ENCODE results near the gene POLA2. TPM values are rescaled to one million over a fixed set of nuclear protein-coding genes. Genes with fewer than 3 reads are reported as not detected.

The POLA2 gene
- total RNA-seq, 1 experiment from 2014 or later, result 43.7 TPM

GRCh38 chr11:65334696-65335295 is 73.0 kb downstream of the POLA2 start:
- peak; percentile 18 for DNase-seq (ENCODE audit: low read depth)

DNA sequence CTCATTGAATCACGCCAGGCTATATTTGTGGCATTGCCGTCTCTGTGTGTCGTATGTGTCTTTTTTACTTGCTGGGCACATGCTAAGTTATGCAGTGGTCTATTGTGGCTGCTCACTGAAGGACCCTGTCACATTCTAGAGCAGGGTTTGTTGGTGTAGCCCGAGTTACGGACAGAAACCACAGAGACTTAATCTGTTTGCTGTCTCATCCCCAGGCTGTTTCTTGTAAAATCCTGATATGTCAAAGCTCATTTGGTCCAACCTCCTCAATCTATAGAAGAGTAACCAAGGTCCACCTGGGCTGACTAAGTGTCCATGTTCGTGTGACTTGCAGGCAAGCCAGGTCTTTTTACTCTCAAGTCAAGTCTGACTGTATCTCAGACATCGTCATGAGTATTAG is 76.9 kb downstream of the POLA2 start:
- no peak for DNase-seq (ENCODE audit: low read depth)

GRCh38 chr11:65340226-65340625 is 78.5 kb downstream of the POLA2 start:
- DNase-seq (ENCODE audit: low read depth), result no peak

DNA sequence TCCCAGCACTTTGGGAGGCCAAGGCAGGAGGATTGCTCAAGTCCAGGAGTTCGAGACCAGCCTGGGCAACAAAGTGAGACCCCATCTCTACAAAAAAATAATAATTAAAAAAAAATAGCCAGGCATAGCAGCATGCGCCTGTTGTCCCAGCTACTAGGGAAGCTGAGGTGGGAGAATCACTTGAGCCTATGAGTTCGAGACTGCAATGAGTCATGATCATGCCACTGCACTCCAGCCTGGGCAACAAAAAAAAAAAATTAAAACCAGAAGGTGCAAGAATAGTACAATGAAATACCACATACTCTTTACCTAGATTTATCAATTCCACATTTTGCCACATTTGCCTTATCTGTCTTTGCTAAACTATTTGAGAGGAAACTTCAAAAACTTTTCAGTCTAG is 80.1 kb downstream of the POLA2 start:
- no peak for DNase-seq (ENCODE audit: low read depth)

Other genes starting within 250 kb of the POLA2 start
- gene ARL2, start 247.8 kb upstream of the POLA2 start, total RNA-seq (2014; rRNA removed; shearing (Covaris generic)), result 166 and 176 TPM in 2 replicates
- gene SNX15, start 234.5 kb upstream of the POLA2 start, total RNA-seq (2014; rRNA removed; shearing (Covaris generic)), result 25.8 and 27.0 TPM in 2 replicates
- gene SAC3D1, start 220.8 kb upstream of the POLA2 start, total RNA-seq (2014; rRNA removed; shearing (Covaris generic)), result 18.9 and 21.0 TPM in 2 replicates
- gene NAALADL1, start 203.4 kb upstream of the POLA2 start, total RNA-seq (2014; rRNA removed; shearing (Covaris generic)), result not detected in 2 replicates
- 41.7 and 45.7 TPM in 2 replicates for gene CDCA5, start 177.9 kb upstream of the POLA2 start, total RNA-seq (2014; rRNA removed; shearing (Covaris generic))
- 58.3 and 65.6 TPM in 2 replicates for gene ZFPL1, start 177.7 kb upstream of the POLA2 start, total RNA-seq (2014; rRNA removed; shearing (Covaris generic))
- 48.7 and 108 TPM in 2 replicates for gene VPS51, start 165.7 kb upstream of the POLA2 start, total RNA-seq (2014; rRNA removed; shearing (Covaris generic))
- 5.0 and 6.0 TPM in 2 replicates for gene TM7SF2, start 150.1 kb upstream of the POLA2 start, total RNA-seq (2014; rRNA removed; shearing (Covaris generic))
- gene ZNHIT2, start 144.3 kb upstream of the POLA2 start, total RNA-seq (2014; rRNA removed; shearing (Covaris generic)), result 7.6 and 10.2 TPM in 2 replicates
- 366 and 448 TPM in 2 replicates for gene FAU, start 139.8 kb upstream of the POLA2 start, total RNA-seq (2014; rRNA removed; shearing (Covaris generic))
- 50.6 and 69.5 TPM in 2 replicates for gene MRPL49, start 139.6 kb upstream of the POLA2 start, total RNA-seq (2014; rRNA removed; shearing (Covaris generic))
- gene SYVN1, start 127.4 kb upstream of the POLA2 start, total RNA-seq (2014; rRNA removed; shearing (Covaris generic)), result 15.6 and 29.2 TPM in 2 replicates
- not detected in 2 replicates for gene SPDYC, start 91.7 kb upstream of the POLA2 start, total RNA-seq (2014; rRNA removed; shearing (Covaris generic))
- 195 and 272 TPM in 2 replicates for gene CAPN1, start 80.0 kb upstream of the POLA2 start, total RNA-seq (2014; rRNA removed; shearing (Covaris generic))
- 7.0 and 7.1 TPM in 2 replicates for gene CDC42EP2, start 52.9 kb downstream of the POLA2 start, total RNA-seq (2014; rRNA removed; shearing (Covaris generic))
- gene DPF2, start 71.9 kb downstream of the POLA2 start, total RNA-seq (2014; rRNA removed; shearing (Covaris generic)), result 41.5 and 58.9 TPM in 2 replicates
- gene TIGD3, start 92.8 kb downstream of the POLA2 start, total RNA-seq (2014; rRNA removed; shearing (Covaris generic)), result 0.20 and 0.24 TPM in 2 replicates
- gene SLC25A45, start 120.7 kb downstream of the POLA2 start, total RNA-seq (2014; rRNA removed; shearing (Covaris generic)), result 0.48 and 0.68 TPM in 2 replicates
- gene FRMD8, start 124.7 kb downstream of the POLA2 start, total RNA-seq (2014; rRNA removed; shearing (Covaris generic)), result 21.9 and 43.8 TPM in 2 replicates
- gene NEAT1, start 160.8 kb downstream of the POLA2 start, total RNA-seq (2014; rRNA removed; shearing (Covaris generic)), result 3.5 and 4.7 TPM in 2 replicates
- 481 and 510 TPM in 2 replicates for gene MALAT1, start 237.1 kb downstream of the POLA2 start, total RNA-seq (2014; rRNA removed; shearing (Covaris generic))